ENCODE data around the gene FZD1.

DNA sequence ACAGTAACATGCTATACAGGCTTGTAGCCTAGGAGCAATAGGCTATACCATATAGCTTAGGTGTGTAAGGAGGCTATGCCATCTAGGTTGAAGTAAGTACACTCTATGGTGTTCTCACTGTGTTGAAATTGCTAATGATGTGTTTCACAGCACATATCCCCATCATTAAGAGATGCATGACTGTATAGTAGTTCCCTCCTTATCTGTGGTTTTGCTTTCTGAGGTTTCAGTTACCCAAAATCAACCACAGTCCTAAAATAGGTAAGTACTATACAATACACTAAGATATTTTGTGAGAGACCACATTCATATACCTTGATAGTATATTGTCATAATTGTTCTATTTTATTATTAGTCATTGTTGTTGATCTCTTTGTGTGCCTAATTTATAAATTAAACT, 12.7 kb downstream of the FZD1 start:
- TF ChIP-seq, protein P1, sequence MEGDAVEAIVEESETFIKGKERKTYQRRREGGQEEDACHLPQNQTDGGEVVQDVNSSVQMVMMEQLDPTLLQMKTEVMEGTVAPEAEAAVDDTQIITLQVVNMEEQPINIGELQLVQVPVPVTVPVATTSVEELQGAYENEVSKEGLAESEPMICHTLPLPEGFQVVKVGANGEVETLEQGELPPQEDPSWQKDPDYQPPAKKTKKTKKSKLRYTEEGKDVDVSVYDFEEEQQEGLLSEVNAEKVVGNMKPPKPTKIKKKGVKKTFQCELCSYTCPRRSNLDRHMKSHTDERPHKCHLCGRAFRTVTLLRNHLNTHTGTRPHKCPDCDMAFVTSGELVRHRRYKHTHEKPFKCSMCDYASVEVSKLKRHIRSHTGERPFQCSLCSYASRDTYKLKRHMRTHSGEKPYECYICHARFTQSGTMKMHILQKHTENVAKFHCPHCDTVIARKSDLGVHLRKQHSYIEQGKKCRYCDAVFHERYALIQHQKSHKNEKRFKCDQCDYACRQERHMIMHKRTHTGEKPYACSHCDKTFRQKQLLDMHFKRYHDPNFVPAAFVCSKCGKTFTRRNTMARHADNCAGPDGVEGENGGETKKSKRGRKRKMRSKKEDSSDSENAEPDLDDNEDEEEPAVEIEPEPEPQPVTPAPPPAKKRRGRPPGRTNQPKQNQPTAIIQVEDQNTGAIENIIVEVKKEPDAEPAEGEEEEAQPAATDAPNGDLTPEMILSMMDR (IDR thresholded peaks at IDR 0.05; ENCODE audit: insufficient read depth, low read length, poor library complexity, severe bottlenecking) = no peak
- no peak for TF ChIP-seq EZH2phosphoT487 (conservative IDR thresholded peaks at IDR 0.05; ENCODE audit: low read length)

Measured in SU-DHL-6 (cell line).